ENCODE results near the gene CDT1. TPM values are rescaled to one million over a fixed set of nuclear protein-coding genes. Genes with fewer than 3 reads are reported as not detected.

The CDT1 gene
- total RNA-seq, 1 experiment from 2014 or later = 97.7 TPM

GRCh38 chr16:88841521-88842307, 38.1 kb downstream of the CDT1 start:
- no peaks in the 10 kb centered on the region for H3K9me3 Mint-ChIP-seq (ENCODE audit: unreplicated experiment)
- H3K4me3 Mint-ChIP-seq (ENCODE audit: unreplicated experiment) = no peak overlapping the region
- Histone ChIP-seq H3K36me3 (ENCODE audit: control insufficient read depth, insufficient read depth, low read length) (peaks cover 4% of the 10 kb centered on the region), H3K9me3 (no peaks in the 10 kb centered on the region), H3K4me3 (ENCODE audit: low read depth, low read length) (no peak overlapping the region), H3K4me1 (no peaks in the 10 kb centered on the region), H3K27me3 (replicated peaks; ENCODE audit: control insufficient read depth, insufficient read depth, low read length) (no peaks in the 10 kb centered on the region)
- DNase-seq = no peak
- CTCF ChIA-PET = interaction anchor here (1.0 kb wide), 1 partner anchor 16 kb away, joined by 3 read pairs; no protein-coding TSS in a partner anchor
- no peak for TF ChIP-seq CTCF (IDR thresholded peaks at IDR 0.05; ENCODE audit: insufficient read depth in 1 of 2, low read depth in 1 of 2, low read length in 1 of 2, severe bottlenecking in 1 of 2, unreplicated experiment in 1 of 2)
- no peak overlapping the region for H3K27ac Mint-ChIP-seq (ENCODE audit: unreplicated experiment)
- peaks cover 19% of the 10 kb centered on the region for H3K36me3 Mint-ChIP-seq (ENCODE audit: insufficient read depth, unreplicated experiment)
- H3K4me1 Mint-ChIP-seq (ENCODE audit: low read depth, unreplicated experiment) = no peaks in the 10 kb centered on the region
- intact Hi-C loops (cut with micrococcal nuclease; ENCODE audit: unreplicated experiment) = no loop called here
- POLR2A ChIA-PET = interaction anchor here (0.5 kb wide), 1 partner anchor 26 kb away, joined by 3 read pairs; no protein-coding TSS in a partner anchor
- H3K27me3 Mint-ChIP-seq (ENCODE audit: insufficient read depth, unreplicated experiment) = no peaks in the 10 kb centered on the region
- no TSS peak for BruUV-seq (replicated peaks)

GRCh38 chr16:88842308-88842756, 38.7 kb downstream of the CDT1 start:
- H3K9me3 Mint-ChIP-seq (ENCODE audit: unreplicated experiment) = no peaks in the 10 kb centered on the region

GRCh38 chr16:88842806-88843205, 39.2 kb downstream of the CDT1 start:
- H3K9me3 Mint-ChIP-seq (ENCODE audit: unreplicated experiment) = no peaks in the 10 kb centered on the region
- BruUV-seq (replicated peaks) = no TSS peak
- H3K27ac Mint-ChIP-seq (ENCODE audit: unreplicated experiment) = peak overlapping the region; percentile 3
- Histone ChIP-seq H3K9me3 (no peaks in the 10 kb centered on the region), H3K27me3 (replicated peaks; ENCODE audit: control insufficient read depth, insufficient read depth, low read length) (no peaks in the 10 kb centered on the region), H3K36me3 (ENCODE audit: control insufficient read depth, insufficient read depth, low read length) (peaks cover 4% of the 10 kb centered on the region), H3K4me1 (no peaks in the 10 kb centered on the region), H3K4me3 (ENCODE audit: low read depth, low read length) (no peak overlapping the region)
- H3K4me3 Mint-ChIP-seq (ENCODE audit: unreplicated experiment) = no peak overlapping the region
- no peaks in the 10 kb centered on the region for H3K4me1 Mint-ChIP-seq (ENCODE audit: low read depth, unreplicated experiment)
- ChIA-PET CTCF (no interaction called here), POLR2A (no interaction called here)
- DNase-seq = no peak
- H3K27me3 Mint-ChIP-seq (ENCODE audit: insufficient read depth, unreplicated experiment) = no peaks in the 10 kb centered on the region
- intact Hi-C loops (cut with micrococcal nuclease; ENCODE audit: unreplicated experiment) = no loop called here
- H3K36me3 Mint-ChIP-seq (ENCODE audit: insufficient read depth, unreplicated experiment) = peaks cover 20% of the 10 kb centered on the region
- TF ChIP-seq CTCF (IDR thresholded peaks at IDR 0.05; ENCODE audit: insufficient read depth in 1 of 2, low read depth in 1 of 2, low read length in 1 of 2, severe bottlenecking in 1 of 2, unreplicated experiment in 1 of 2) = no peak

More at GRCh38 chr16:88842308-88842756, 38.7 kb downstream of the CDT1 start:
- no peak overlapping the region for H3K4me3 Mint-ChIP-seq (ENCODE audit: unreplicated experiment)
- DNase-seq = no peak
- H3K27me3 Mint-ChIP-seq (ENCODE audit: insufficient read depth, unreplicated experiment) = no peaks in the 10 kb centered on the region
- Histone ChIP-seq H3K9me3 (no peaks in the 10 kb centered on the region), H3K4me1 (no peaks in the 10 kb centered on the region), H3K27me3 (replicated peaks; ENCODE audit: control insufficient read depth, insufficient read depth, low read length) (no peaks in the 10 kb centered on the region), H3K4me3 (ENCODE audit: low read depth, low read length) (no peak overlapping the region), H3K36me3 (ENCODE audit: control insufficient read depth, insufficient read depth, low read length) (peaks cover 4% of the 10 kb centered on the region)
- H3K27ac Mint-ChIP-seq (ENCODE audit: unreplicated experiment) = no peak overlapping the region
- intact Hi-C loops (cut with micrococcal nuclease; ENCODE audit: unreplicated experiment) = no loop called here
- ChIA-PET POLR2A (no interaction called here), CTCF (no interaction called here)
- peaks cover 19% of the 10 kb centered on the region for H3K36me3 Mint-ChIP-seq (ENCODE audit: insufficient read depth, unreplicated experiment)
- no TSS peak for BruUV-seq (replicated peaks)
- no peaks in the 10 kb centered on the region for H3K4me1 Mint-ChIP-seq (ENCODE audit: low read depth, unreplicated experiment)
- no peak for TF ChIP-seq CTCF (IDR thresholded peaks at IDR 0.05; ENCODE audit: insufficient read depth in 1 of 2, low read depth in 1 of 2, low read length in 1 of 2, severe bottlenecking in 1 of 2, unreplicated experiment in 1 of 2)
